K562 (cell line): ENCODE measurements around the gene GCDH. TPM values are rescaled to one million over a fixed set of nuclear protein-coding genes. Genes with fewer than 3 reads are reported as not detected.

Source experiments
- ARID2 ChIP-seq: fragments of 450-650 bp; IDR thresholded peaks from 2 replicates; pipeline ENCODE4 v1.6.1; 2017; ENCODE audit warnings: antibody characterized with exemption, mild to moderate bottlenecking
- ARNT ChIP-seq, 2 experiments: fragments of 450-650 bp; IDR thresholded peaks; 2 replicates each; pipeline ENCODE4 v1.6.1; 2016; ENCODE audit warnings: mild to moderate bottlenecking in 1 of 2
- EWSR1 ChIP-seq: fragments of 450-650 bp; IDR thresholded peaks from 2 replicates; pipeline ENCODE4 v1.6.1; 2018; ENCODE audit warnings: borderline replicate concordance, mild to moderate bottlenecking, low read depth, moderate library complexity; ENCODE audit not compliant: partially characterized antibody
- HDGF ChIP-seq: fragments of 450-650 bp; IDR thresholded peaks from 2 replicates; pipeline ENCODE4 v1.6.1; 2016
- MEIS2 ChIP-seq: fragments of 450-650 bp; IDR thresholded peaks from 2 replicates; pipeline ENCODE4 v1.6.1; 2014; ENCODE audit warnings: mild to moderate bottlenecking; ENCODE audit not compliant: partially characterized antibody
- NCOA1 ChIP-seq: fragments of 450-650 bp; IDR thresholded peaks from 2 replicates; pipeline ENCODE4 v1.6.1; 2016; ENCODE audit warnings: low read depth
- SIX5 ChIP-seq, 2 experiments: IDR thresholded peaks; 2 replicates each; pipeline ENCODE4 v1.6.1; 2011; ENCODE audit warnings: low read length in 2 of 2, borderline replicate concordance in 1 of 2, low read depth in 1 of 2, mild to moderate bottlenecking in 1 of 2, moderate library complexity in 1 of 2; ENCODE audit not compliant: insufficient read depth in 1 of 2
- SMAD3 ChIP-seq: fragments of 450-650 bp; formaldehyde crosslinking; conservative IDR thresholded peaks from 2 replicates; pipeline ENCODE4 v1.4.0; 2020; ENCODE audit warnings: mild to moderate bottlenecking
- THRAP3 ChIP-seq: fragments of 450-650 bp; IDR thresholded peaks from 2 replicates; pipeline ENCODE4 v1.6.1; 2016; ENCODE audit warnings: mild to moderate bottlenecking, inconsistent platforms, borderline replicate concordance
- ZNF224 ChIP-seq: sonication (generic); formaldehyde crosslinking; IDR thresholded peaks from 2 replicates; pipeline ENCODE4 v1.8.0; 2022; ENCODE audit warnings: mild to moderate bottlenecking, missing genetic modification reagents
- ZNF347 ChIP-seq: fragments of 450-650 bp; formaldehyde crosslinking; IDR thresholded peaks from 2 replicates; pipeline ENCODE4 v1.4.0; 2020; ENCODE audit warnings: low read depth, mild to moderate bottlenecking, moderate library complexity
- ZNF354B ChIP-seq: fragments of 250-450 bp; sonication (Bioruptor Pico); IDR thresholded peaks from 2 replicates; pipeline ENCODE4 v1.4.0; 2020
- ZNF695 ChIP-seq: fragments of 450-650 bp; formaldehyde crosslinking; IDR thresholded peaks from 2 replicates; pipeline ENCODE4 v1.4.0; 2020; ENCODE audit warnings: mild to moderate bottlenecking, moderate library complexity
- polyA plus RNA-seq, 8 experiments: library from polyadenylated mRNA; depleted of rRNA in 4 of 8; stranded (reverse) in 5 of 8; unstranded in 3 of 8; fragments of >200 nt; fragmentation: Nextera tagmentation in 2 of 8; fragmentation: Illumina TruSeq in 1 of 8; extraction: Ambion mirVana in 2 of 8; extraction: Trizol in 1 of 8; gene quantifications; 2 replicates each; pipeline versions ENCODE4 v1.2.1 to v1.2.3, GENCODE V29; 2011 to 2014; ENCODE audit warnings: inconsistent platforms in 1 of 8, missing spikeins in 1 of 8
- total RNA-seq, 7 experiments: library from RNA; depleted of rRNA in 6 of 7; stranded (reverse); fragments of >200 nt in 6 of 7; fragmentation: Illumina TruSeq in 2 of 7; extraction: Trizol in 2 of 7; gene quantifications; 2 replicates each; pipeline versions ENCODE4 v1.2.1 to v1.2.3, GENCODE V29; 2011 to 2021; ENCODE audit warnings: low replicate concordance in 1 of 7
- TF ChIP-seq, protein P1 (sequence below): sonication (generic); formaldehyde crosslinking; IDR thresholded peaks from 2 replicates; pipeline ENCODE4 v1.8.1; 2023; ENCODE audit warnings: mild to moderate bottlenecking, missing genetic modification reagents
- TF ChIP-seq, protein P2 (sequence below), 3 experiments: fragments of 200-800 bp in 1 of 3; sonication (Bioruptor generic) in 1 of 3; sonication (generic) in 1 of 3; formaldehyde crosslinking in 1 of 3; IDR thresholded peaks; 2 replicates each; pipeline versions ENCODE4 v1.6.1 to v1.8.0; 2016 to 2022; ENCODE audit warnings: mild to moderate bottlenecking in 2 of 3, missing compliant biosample characterization in 2 of 3, missing genetic modification characterization in 2 of 3, missing genetic modification reagents in 1 of 3
- TF ChIP-seq, protein P3 (sequence below): fragments of 250-450 bp; sonication (Bioruptor Pico); IDR thresholded peaks from 2 replicates; pipeline ENCODE4 v1.4.0; 2020; ENCODE audit warnings: borderline replicate concordance
- TF ChIP-seq, protein P4 (sequence below): sonication (generic); formaldehyde crosslinking; IDR thresholded peaks from 2 replicates; pipeline ENCODE4 v1.8.1; 2023; ENCODE audit warnings: mild to moderate bottlenecking, missing genetic modification reagents
- TF ChIP-seq, protein P5 (sequence below): fragments of 250-450 bp; sonication (Bioruptor Pico); IDR thresholded peaks from 2 replicates; pipeline ENCODE4 v1.5.0; 2022; ENCODE audit warnings: mild to moderate bottlenecking

Gene GCDH
- total and polyA plus RNA-seq, 9 of the 15 experiments (the other 6 are each of a cell fraction or from before 2014, with no cell fraction given) = 2.9 to 50.8 (median 19.1) TPM

DNA sequence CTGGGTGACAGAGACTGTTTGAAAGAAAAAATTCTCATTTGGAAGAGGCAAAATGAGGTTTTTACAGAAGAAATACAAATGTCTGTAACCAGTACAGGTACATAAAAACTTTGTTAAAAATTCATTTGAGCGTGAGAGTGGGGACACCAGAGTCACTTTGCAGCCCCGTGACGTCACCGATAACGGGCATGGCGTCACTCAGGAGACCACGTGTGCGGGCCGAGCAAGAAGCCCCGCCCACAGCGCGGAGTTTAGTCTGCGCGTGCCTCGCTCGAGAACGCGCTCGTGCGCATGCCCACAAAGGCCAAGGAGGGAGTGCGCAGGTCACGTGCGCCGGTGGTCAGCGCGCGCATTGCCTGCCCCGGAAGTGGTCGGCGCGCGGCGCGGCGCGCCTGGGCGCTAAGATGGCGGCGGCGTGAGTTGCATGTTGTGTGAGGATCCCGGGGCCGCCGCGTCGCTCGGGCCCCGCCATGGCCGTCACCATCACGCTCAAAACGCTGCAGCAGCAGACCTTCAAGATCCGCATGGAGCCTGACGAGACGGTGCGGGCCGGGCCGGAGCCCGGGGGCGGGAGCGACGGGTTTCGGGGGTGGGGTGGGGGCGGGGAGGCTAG, 54.6 kb downstream of the GCDH start, which contains the start of gene RAD23A (continued):
- TF ChIP-seq, protein P1, sequence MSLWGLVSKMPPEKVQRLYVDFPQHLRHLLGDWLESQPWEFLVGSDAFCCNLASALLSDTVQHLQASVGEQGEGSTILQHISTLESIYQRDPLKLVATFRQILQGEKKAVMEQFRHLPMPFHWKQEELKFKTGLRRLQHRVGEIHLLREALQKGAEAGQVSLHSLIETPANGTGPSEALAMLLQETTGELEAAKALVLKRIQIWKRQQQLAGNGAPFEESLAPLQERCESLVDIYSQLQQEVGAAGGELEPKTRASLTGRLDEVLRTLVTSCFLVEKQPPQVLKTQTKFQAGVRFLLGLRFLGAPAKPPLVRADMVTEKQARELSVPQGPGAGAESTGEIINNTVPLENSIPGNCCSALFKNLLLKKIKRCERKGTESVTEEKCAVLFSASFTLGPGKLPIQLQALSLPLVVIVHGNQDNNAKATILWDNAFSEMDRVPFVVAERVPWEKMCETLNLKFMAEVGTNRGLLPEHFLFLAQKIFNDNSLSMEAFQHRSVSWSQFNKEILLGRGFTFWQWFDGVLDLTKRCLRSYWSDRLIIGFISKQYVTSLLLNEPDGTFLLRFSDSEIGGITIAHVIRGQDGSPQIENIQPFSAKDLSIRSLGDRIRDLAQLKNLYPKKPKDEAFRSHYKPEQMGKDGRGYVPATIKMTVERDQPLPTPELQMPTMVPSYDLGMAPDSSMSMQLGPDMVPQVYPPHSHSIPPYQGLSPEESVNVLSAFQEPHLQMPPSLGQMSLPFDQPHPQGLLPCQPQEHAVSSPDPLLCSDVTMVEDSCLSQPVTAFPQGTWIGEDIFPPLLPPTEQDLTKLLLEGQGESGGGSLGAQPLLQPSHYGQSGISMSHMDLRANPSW (CRISPR knock-in tag) = no peak
- peak; percentile 97 for TF ChIP-seq NCOA1
- TF ChIP-seq SMAD3 (CRISPR knock-in tag) = peak; percentile 88
- TF ChIP-seq, protein P2, sequence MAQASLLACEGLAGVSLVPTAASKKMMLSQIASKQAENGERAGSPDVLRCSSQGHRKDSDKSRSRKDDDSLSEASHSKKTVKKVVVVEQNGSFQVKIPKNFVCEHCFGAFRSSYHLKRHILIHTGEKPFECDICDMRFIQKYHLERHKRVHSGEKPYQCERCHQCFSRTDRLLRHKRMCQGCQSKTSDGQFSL (CRISPR knock-in tag; IDR thresholded peaks at IDR 0.05) = 0 out of 2 replicates have a peak, but pooled peaks have one; percentile 16
- TF ChIP-seq, protein P2 (tag; IDR thresholded peaks at IDR 0.05) = no peak
- TF ChIP-seq, protein P3, sequence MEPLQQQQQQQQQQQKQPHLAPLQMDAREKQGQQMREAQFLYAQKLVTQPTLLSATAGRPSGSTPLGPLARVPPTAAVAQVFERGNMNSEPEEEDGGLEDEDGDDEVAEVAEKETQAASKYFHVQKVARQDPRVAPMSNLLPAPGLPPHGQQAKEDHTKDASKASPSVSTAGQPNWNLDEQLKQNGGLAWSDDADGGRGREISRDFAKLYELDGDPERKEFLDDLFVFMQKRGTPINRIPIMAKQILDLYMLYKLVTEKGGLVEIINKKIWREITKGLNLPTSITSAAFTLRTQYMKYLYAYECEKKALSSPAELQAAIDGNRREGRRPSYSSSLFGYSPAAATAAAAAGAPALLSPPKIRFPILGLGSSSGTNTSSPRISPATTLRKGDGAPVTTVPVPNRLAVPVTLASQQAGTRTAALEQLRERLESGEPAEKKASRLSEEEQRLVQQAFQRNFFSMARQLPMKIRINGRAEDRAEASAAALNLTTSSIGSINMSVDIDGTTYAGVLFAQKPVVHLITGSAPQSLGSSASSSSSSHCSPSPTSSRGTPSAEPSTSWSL (CRISPR knock-in tag) = no peak
- TF ChIP-seq HDGF = no peak
- no peak for TF ChIP-seq ZNF354B
- peak; percentile 69 for TF ChIP-seq ZNF695 (CRISPR knock-in tag)
- peak in 1 of 2 experiments; percentile 39; a peak in 2 of 4 replicates for TF ChIP-seq SIX5 (IDR thresholded peaks at IDR 0.05; ENCODE audit: borderline replicate concordance in 1 of 2, insufficient read depth in 1 of 2, low read depth in 1 of 2, low read length in 2 of 2)
- TF ChIP-seq EWSR1 = no peak
- TF ChIP-seq, protein P4, sequence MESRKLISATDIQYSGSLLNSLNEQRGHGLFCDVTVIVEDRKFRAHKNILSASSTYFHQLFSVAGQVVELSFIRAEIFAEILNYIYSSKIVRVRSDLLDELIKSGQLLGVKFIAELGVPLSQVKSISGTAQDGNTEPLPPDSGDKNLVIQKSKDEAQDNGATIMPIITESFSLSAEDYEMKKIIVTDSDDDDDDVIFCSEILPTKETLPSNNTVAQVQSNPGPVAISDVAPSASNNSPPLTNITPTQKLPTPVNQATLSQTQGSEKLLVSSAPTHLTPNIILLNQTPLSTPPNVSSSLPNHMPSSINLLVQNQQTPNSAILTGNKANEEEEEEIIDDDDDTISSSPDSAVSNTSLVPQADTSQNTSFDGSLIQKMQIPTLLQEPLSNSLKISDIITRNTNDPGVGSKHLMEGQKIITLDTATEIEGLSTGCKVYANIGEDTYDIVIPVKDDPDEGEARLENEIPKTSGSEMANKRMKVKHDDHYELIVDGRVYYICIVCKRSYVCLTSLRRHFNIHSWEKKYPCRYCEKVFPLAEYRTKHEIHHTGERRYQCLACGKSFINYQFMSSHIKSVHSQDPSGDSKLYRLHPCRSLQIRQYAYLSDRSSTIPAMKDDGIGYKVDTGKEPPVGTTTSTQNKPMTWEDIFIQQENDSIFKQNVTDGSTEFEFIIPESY (CRISPR knock-in tag) = peak; percentile 97
- TF ChIP-seq ARNT (IDR thresholded peaks at IDR 0.05) = 0 out of 4 replicates have a peak, but pooled peaks of 1 of the 2 experiments have one; percentile 16
- peak; percentile 94 for TF ChIP-seq MEIS2
- no peak for TF ChIP-seq ZNF347
- TF ChIP-seq ZNF224 (CRISPR knock-in tag) = no peak
- TF ChIP-seq, protein P5, sequence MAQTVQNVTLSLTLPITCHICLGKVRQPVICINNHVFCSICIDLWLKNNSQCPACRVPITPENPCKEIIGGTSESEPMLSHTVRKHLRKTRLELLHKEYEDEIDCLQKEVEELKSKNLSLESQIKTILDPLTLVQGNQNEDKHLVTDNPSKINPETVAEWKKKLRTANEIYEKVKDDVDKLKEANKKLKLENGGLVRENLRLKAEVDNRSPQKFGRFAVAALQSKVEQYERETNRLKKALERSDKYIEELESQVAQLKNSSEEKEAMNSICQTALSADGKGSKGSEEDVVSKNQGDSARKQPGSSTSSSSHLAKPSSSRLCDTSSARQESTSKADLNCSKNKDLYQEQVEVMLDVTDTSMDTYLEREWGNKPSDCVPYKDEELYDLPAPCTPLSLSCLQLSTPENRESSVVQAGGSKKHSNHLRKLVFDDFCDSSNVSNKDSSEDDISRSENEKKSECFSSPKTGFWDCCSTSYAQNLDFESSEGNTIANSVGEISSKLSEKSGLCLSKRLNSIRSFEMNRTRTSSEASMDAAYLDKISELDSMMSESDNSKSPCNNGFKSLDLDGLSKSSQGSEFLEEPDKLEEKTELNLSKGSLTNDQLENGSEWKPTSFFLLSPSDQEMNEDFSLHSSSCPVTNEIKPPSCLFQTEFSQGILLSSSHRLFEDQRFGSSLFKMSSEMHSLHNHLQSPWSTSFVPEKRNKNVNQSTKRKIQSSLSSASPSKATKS (CRISPR knock-in tag) = no peak
- no peak for TF ChIP-seq ARID2
- TF ChIP-seq THRAP3 = peak; percentile 8; the same call in 1 of the 2 replicates
